HepG2 (cell line): ENCODE results near the gene PDIA5. TPM values are rescaled to one million over a fixed set of nuclear protein-coding genes. Genes with fewer than 3 reads are reported as not detected.

ENCODE experiments used
- ATAC-seq: fragments of 200-7000 bp; cut with Tn5 transposase; 3 replicates; pipeline ENCODE4 v1.9.1; 2020; ENCODE audit warnings: mild to moderate bottlenecking, moderate library complexity
- BruUV-seq: library from RNA; stranded (reverse); fragments of 400-500 nt; replicated peaks from 2 replicates; lab custom pipeline; 2021; lab: Mats Ljungman, UMichigan
- CTCF ChIA-PET: fragments of 300-600 bp; formaldehyde crosslinking; extraction: SDS; loops from one replicate; lab custom pipeline; 2021; ENCODE audit warnings: low total read pairs, inconsistent platforms, low intra/inter-chr PET ratio; lab: Yijun Ruan, JAX
- POLR2A ChIA-PET: fragments of 350-600 bp; sonication (Branson Sonifier 250); formaldehyde crosslinking; loops from one replicate; lab custom pipeline; 2020; ENCODE audit warnings: antibody characterized with exemption, inconsistent platforms; lab: Yijun Ruan, JAX
- DNase-seq: peaks from one replicate; pipeline ENCODE4 v3.0.0-alpha.2; 2015; ENCODE audit warnings: low spot score
- FAIRE-seq: peaks from 3 replicates; lab custom pipeline; 2011; peaks lifted over from hg19 to GRCh38; lab: Jason Lieb, UNC
- H2AFZ ChIP-seq: one replicate; pipeline ENCODE4 v1.6.1; 2011; ENCODE audit warnings: low read length, inconsistent platforms
- H3K27ac ChIP-seq: fragments of 300-600 bp; 3 replicates; pipeline ENCODE4 v1.8.0; 2011; ENCODE audit warnings: mixed run types, mild to moderate bottlenecking, mixed read lengths, low read length, inconsistent platforms; ENCODE audit not compliant: insufficient read depth; ENCODE audit errors: extremely low read length
- H3K27me3 ChIP-seq, 2 experiments: fragments of 200-600 bp in 1 of 2; 2 replicates in 1 of 2; 3 replicates in 1 of 2; pipeline versions ENCODE4 v1.6.0 to v1.8.0; 2011; ENCODE audit warnings: low read length in 2 of 2, mild to moderate bottlenecking in 2 of 2, moderate library complexity in 2 of 2, inconsistent platforms in 1 of 2; ENCODE audit not compliant: insufficient read depth in 2 of 2, control insufficient read depth in 1 of 2
- H3K36me3 ChIP-seq, 2 experiments: fragments of 200-600 bp in 1 of 2; replicated peaks in 1 of 2; 2 replicates in 1 of 2; 3 replicates in 1 of 2; pipeline versions ENCODE4 v1.5.1 to v1.8.0; 2011; ENCODE audit warnings: low read length in 2 of 2, inconsistent platforms in 1 of 2; ENCODE audit not compliant: insufficient read depth in 2 of 2, control insufficient read depth in 1 of 2
- H3K4me1 ChIP-seq: 2 replicates; pipeline ENCODE4 v1.5.1; 2012; ENCODE audit warnings: low read length, inconsistent platforms; ENCODE audit not compliant: insufficient read depth
- H3K4me2 ChIP-seq: 2 replicates; pipeline ENCODE4 v1.6.0; 2011; ENCODE audit warnings: low read depth, low read length, inconsistent platforms
- H3K4me3 ChIP-seq, 3 experiments: fragments of 200-600 bp in 1 of 3; sonication (generic), shearing (Covaris generic) in 1 of 3; replicated peaks in 1 of 3; 2 replicates each; pipeline ENCODE4 v1.5.1; 2011 to 2016; ENCODE audit warnings: low read length in 3 of 3, inconsistent platforms in 2 of 3, low read depth in 2 of 3, mild to moderate bottlenecking in 2 of 3, control low read depth in 1 of 3, mixed read lengths in 1 of 3; ENCODE audit not compliant: insufficient read depth in 1 of 3
- H3K79me2 ChIP-seq: one replicate; pipeline ENCODE4 v1.6.1; 2011; ENCODE audit warnings: low read length, inconsistent platforms; ENCODE audit not compliant: insufficient read depth
- H3K9ac ChIP-seq: 2 replicates; pipeline ENCODE4 v1.6.0; 2011; ENCODE audit warnings: mild to moderate bottlenecking, low read depth, low read length, inconsistent platforms; ENCODE audit not compliant: insufficient read depth
- H3K9me3 ChIP-seq: 2 replicates; pipeline ENCODE4 v1.5.1; 2012; ENCODE audit warnings: mild to moderate bottlenecking, low read length
- H4K20me1 ChIP-seq: 2 replicates; pipeline ENCODE4 v1.6.0; 2011; ENCODE audit warnings: inconsistent platforms, mild to moderate bottlenecking, low read length, moderate library complexity; ENCODE audit not compliant: insufficient read depth
- MAX ChIP-seq: IDR thresholded peaks from 2 replicates; pipeline ENCODE4 v1.6.1; 2012; ENCODE audit warnings: inconsistent platforms
- NCOA2 ChIP-seq: sonication (generic); formaldehyde crosslinking; IDR thresholded peaks from 2 replicates; pipeline ENCODE4 v1.8.0; 2022; ENCODE audit warnings: inconsistent platforms
- NFE2 ChIP-seq: sonication (generic); formaldehyde crosslinking; IDR thresholded peaks from 2 replicates; pipeline ENCODE4 v1.4.0; 2020; ENCODE audit warnings: missing genetic modification reagents
- NR2F2 ChIP-seq: IDR thresholded peaks from 2 replicates; pipeline ENCODE4 v1.6.1; 2012; ENCODE audit warnings: low read depth, inconsistent platforms, borderline replicate concordance
- PTBP1 ChIP-seq: fragments of 200-400 bp; formaldehyde crosslinking; IDR thresholded peaks from 2 replicates; pipeline ENCODE4 v1.6.1; 2018; ENCODE audit warnings: low read length, low read depth; ENCODE audit not compliant: poor library complexity, severe bottlenecking
- SMC3 ChIP-seq: IDR thresholded peaks from 2 replicates; pipeline ENCODE4 v1.6.1; 2011; ENCODE audit warnings: low read length, improper control_type of control experiment
- TEAD3 ChIP-seq: optimal IDR thresholded peaks from 2 replicates; pipeline ENCODE3; 2016; ENCODE audit warnings: borderline replicate concordance
- ZC3H4 ChIP-seq: sonication (generic); formaldehyde crosslinking; IDR thresholded peaks from 2 replicates; pipeline ENCODE4 v1.4.0; 2020; ENCODE audit warnings: missing genetic modification reagents, borderline replicate concordance
- ZNF10 ChIP-seq: sonication (generic); formaldehyde crosslinking; IDR thresholded peaks from 2 replicates; pipeline ENCODE4 v1.4.0; 2020; ENCODE audit warnings: mild to moderate bottlenecking, low read depth, missing genetic modification reagents, borderline replicate concordance
- ZNF75D ChIP-seq: sonication (generic); formaldehyde crosslinking; IDR thresholded peaks from 2 replicates; pipeline ENCODE4 v1.8.1; 2023; ENCODE audit warnings: missing genetic modification reagents, mild to moderate bottlenecking, borderline replicate concordance
- WGBS: methylation state at CpG from one replicate; pipeline ENCODE4 v1.1.6; 2017; ENCODE audit warnings: low lambda C conversion rate; 5-methylcytosine and 5-hydroxymethylcytosine counted together
- in situ Hi-C: cut with HindIII; loops from 2 replicates; pipeline ENCODE4 v1.10.0; 2017; ENCODE audit warnings: low pct_unique_long_range_greater_than_20kb; ENCODE audit not compliant: extremely low pct_ligation_motif_present
- intact Hi-C: fragments of 100-400 bp; cut with micrococcal nuclease; formaldehyde crosslinking; loops from one replicate; pipeline ENCODE4 v1.10.0; 2022; ENCODE audit not compliant: unreplicated experiment
- polyA plus RNA-seq, 8 experiments: library from polyadenylated mRNA; depleted of rRNA in 3 of 8; stranded (reverse) in 7 of 8; unstranded in 1 of 8; fragments of >200 nt; fragmentation: Illumina TruSeq in 4 of 8; extraction: Trizol in 4 of 8; gene quantifications; 2 replicates each; pipeline versions ENCODE4 v1.2.1 to v1.2.3, GENCODE V29; 2011 to 2016; ENCODE audit warnings: low read depth in 4 of 8, missing spikeins in 1 of 8, mixed read lengths in 1 of 8; ENCODE audit not compliant: insufficient read depth in 1 of 8
- total RNA-seq, 5 experiments: library from RNA; depleted of rRNA; stranded (reverse); fragments of >200 nt; fragmentation: Illumina TruSeq; extraction: Trizol; gene quantifications; 2 replicates each; pipeline ENCODE4 v1.2.3, GENCODE V29; 2016; ENCODE audit warnings: low read depth in 1 of 5
- TF ChIP-seq, protein P1 (sequence below): sonication (generic); formaldehyde crosslinking; IDR thresholded peaks from 2 replicates; pipeline ENCODE4 v1.9.0; 2022; ENCODE audit warnings: low read depth, missing genetic modification reagents
- TF ChIP-seq, protein P2 (sequence below): sonication (generic); formaldehyde crosslinking; IDR thresholded peaks from 2 replicates; pipeline ENCODE4 v1.9.0; 2021; ENCODE audit warnings: missing genetic modification reagents, borderline replicate concordance
- TF ChIP-seq, protein P3 (sequence below): sonication (generic); formaldehyde crosslinking; IDR thresholded peaks from 2 replicates; pipeline ENCODE4 v1.5.1; 2020; ENCODE audit warnings: missing genetic modification reagents, mild to moderate bottlenecking, borderline replicate concordance
- TF ChIP-seq, protein P4 (sequence below): IDR thresholded peaks from 2 replicates; pipeline ENCODE4 v1.4.0; 2020; ENCODE audit warnings: mild to moderate bottlenecking, missing genetic modification reagents

PDIA5 gene
- total and polyA plus RNA-seq, 2 of the 13 experiments (the other 11 are each of a cell fraction or from before 2014, with no cell fraction given), result 51.3 to 74.3 TPM

DNA sequence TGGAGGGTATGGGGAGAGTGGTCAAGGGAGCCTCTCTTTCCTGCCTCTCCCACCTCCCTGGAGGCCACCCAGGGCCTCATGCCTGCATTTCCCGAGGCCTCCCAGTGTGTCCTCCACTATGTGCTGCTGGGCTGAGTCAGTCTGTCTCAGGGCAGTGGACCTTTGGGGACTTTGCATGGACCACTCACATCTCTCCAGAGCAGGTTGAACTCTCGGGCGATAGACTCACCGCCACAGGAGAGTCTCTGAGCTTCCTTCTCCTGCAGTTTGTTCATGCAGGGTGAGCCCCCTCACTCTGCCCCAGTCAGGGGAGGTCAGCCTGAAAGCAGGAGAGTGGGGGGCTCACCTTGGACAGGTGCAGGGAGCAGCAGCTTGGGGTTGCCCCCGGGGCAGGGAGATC lies 74.5 kb downstream of the PDIA5 start (continued):
- TF ChIP-seq, protein P1, sequence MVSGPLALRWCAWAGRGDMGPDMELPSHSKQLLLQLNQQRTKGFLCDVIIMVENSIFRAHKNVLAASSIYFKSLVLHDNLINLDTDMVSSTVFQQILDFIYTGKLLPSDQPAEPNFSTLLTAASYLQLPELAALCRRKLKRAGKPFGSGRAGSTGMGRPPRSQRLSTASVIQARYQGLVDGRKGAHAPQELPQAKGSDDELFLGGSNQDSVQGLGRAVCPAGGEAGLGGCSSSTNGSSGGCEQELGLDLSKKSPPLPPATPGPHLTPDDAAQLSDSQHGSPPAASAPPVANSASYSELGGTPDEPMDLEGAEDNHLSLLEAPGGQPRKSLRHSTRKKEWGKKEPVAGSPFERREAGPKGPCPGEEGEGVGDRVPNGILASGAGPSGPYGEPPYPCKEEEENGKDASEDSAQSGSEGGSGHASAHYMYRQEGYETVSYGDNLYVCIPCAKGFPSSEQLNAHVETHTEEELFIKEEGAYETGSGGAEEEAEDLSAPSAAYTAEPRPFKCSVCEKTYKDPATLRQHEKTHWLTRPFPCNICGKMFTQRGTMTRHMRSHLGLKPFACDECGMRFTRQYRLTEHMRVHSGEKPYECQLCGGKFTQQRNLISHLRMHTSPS (CRISPR knock-in tag), result no peak
- TF ChIP-seq SMC3 (no peak), NR2F2 (no peak), ZNF75D (CRISPR knock-in tag) (no peak)
- TF ChIP-seq, protein P2, sequence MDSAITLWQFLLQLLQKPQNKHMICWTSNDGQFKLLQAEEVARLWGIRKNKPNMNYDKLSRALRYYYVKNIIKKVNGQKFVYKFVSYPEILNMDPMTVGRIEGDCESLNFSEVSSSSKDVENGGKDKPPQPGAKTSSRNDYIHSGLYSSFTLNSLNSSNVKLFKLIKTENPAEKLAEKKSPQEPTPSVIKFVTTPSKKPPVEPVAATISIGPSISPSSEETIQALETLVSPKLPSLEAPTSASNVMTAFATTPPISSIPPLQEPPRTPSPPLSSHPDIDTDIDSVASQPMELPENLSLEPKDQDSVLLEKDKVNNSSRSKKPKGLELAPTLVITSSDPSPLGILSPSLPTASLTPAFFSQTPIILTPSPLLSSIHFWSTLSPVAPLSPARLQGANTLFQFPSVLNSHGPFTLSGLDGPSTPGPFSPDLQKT (CRISPR knock-in tag), result no peak

DNA sequence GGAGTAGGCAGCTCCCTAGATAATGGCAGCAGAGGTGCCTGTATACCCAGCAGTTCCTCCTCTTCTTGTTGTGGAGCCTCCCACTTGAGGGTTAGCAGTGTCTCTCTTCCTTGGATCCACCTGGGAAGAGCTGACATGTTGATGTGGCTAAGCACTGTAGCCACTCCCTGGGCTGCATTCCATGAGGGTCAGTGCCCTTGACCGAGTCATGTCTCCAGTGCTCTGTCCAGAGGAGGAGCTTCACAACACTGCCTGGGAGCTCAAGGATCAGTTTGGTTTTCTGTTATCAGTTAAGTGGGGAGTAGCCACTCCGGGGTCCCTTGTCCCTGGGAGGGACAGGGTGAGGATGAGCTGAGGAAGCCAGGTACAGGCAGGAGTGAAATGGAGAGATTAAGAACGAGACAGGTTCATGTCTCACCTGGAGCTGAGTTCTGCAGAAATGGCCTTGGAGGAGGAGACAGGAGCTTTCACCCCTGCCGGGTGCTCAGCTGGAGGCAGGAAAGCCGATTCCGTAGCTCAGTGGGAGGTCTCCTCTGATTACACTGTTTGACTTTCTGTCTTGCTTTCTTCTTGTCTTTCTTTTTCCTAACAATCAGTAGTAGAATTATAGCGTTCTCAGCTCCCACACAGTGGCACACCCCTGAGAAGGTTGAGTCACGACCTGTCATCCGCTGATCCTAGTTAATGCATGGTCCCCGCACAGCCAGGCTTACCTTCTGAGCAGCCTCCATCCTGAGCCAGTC lies 77.0 kb downstream of the PDIA5 start:
- Histone ChIP-seq H3K4me1 (peaks cover 26% of the 10 kb centered on the region), H4K20me1 (peaks cover 14% of the 10 kb centered on the region), H3K27me3 (no peaks in the 10 kb centered on the region), H3K9ac (no peak overlapping the region), H3K79me2 (no peaks in the 10 kb centered on the region), H3K27ac (peak overlapping the region; percentile 30), H3K9me3 (no peaks in the 10 kb centered on the region), H3K4me3 (no peak overlapping the region), H2AFZ (no peak overlapping the region), H3K36me3 (peaks cover 28 to 77% of the 10 kb centered on the region in 2 experiments), H3K4me2 (peak overlapping the region; percentile 28; the same call in 1 of the 2 replicates)
- DNase-seq, result peak; percentile 58
- 57% methylated on average over 9 of the region's 10 CpGs for WGBS
- BruUV-seq, result no TSS peak
- intact Hi-C loops (loop anchor here (5.0 kb wide), 1 partner anchor 77 kb away; the partner anchor contains the start of gene PDIA5), in situ Hi-C loops (no loop called here)
- CTCF ChIA-PET, result no interaction called here
- POLR2A ChIA-PET, result interaction anchor here (1.1 kb wide), 1 partner anchor 14 kb away, joined by 3 read pairs; no protein-coding TSS in a partner anchor
- FAIRE-seq, result peak; percentile 95
- peak; percentile 94 for ATAC-seq
- TF ChIP-seq, protein P3, sequence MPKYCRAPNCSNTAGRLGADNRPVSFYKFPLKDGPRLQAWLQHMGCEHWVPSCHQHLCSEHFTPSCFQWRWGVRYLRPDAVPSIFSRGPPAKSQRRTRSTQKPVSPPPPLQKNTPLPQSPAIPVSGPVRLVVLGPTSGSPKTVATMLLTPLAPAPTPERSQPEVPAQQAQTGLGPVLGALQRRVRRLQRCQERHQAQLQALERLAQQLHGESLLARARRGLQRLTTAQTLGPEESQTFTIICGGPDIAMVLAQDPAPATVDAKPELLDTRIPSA (CRISPR knock-in tag), result no peak
- TF ChIP-seq NCOA2 (CRISPR knock-in tag) (peak; percentile 21; the same call in 1 of the 2 replicates), NFE2 (CRISPR knock-in tag) (no peak), ZC3H4 (CRISPR knock-in tag) (no peak), PTBP1 (no peak), MAX (peak; percentile 41; the same call in 1 of the 2 replicates), ZNF10 (no peak), TEAD3 (CRISPR knock-in tag) (peak; percentile 95)
- TF ChIP-seq, protein P4, sequence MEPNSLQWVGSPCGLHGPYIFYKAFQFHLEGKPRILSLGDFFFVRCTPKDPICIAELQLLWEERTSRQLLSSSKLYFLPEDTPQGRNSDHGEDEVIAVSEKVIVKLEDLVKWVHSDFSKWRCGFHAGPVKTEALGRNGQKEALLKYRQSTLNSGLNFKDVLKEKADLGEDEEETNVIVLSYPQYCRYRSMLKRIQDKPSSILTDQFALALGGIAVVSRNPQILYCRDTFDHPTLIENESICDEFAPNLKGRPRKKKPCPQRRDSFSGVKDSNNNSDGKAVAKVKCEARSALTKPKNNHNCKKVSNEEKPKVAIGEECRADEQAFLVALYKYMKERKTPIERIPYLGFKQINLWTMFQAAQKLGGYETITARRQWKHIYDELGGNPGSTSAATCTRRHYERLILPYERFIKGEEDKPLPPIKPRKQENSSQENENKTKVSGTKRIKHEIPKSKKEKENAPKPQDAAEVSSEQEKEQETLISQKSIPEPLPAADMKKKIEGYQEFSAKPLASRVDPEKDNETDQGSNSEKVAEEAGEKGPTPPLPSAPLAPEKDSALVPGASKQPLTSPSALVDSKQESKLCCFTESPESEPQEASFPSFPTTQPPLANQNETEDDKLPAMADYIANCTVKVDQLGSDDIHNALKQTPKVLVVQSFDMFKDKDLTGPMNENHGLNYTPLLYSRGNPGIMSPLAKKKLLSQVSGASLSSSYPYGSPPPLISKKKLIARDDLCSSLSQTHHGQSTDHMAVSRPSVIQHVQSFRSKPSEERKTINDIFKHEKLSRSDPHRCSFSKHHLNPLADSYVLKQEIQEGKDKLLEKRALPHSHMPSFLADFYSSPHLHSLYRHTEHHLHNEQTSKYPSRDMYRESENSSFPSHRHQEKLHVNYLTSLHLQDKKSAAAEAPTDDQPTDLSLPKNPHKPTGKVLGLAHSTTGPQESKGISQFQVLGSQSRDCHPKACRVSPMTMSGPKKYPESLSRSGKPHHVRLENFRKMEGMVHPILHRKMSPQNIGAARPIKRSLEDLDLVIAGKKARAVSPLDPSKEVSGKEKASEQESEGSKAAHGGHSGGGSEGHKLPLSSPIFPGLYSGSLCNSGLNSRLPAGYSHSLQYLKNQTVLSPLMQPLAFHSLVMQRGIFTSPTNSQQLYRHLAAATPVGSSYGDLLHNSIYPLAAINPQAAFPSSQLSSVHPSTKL, result 0 out of 2 replicates have a peak, but pooled peaks have one; percentile 25
